K562 (cell line): ENCODE results near the gene LPXN. TPM values are rescaled to one million over a fixed set of nuclear protein-coding genes. Genes with fewer than 3 reads are reported as not detected.

Experiments used
- ATF3 ChIP-seq, 2 experiments: fragments of 450-650 bp in 1 of 2; sonication (generic) in 1 of 2; formaldehyde crosslinking in 1 of 2; IDR thresholded peaks in 1 of 2; conservative IDR thresholded peaks in 1 of 2; 2 replicates each; pipeline versions ENCODE4 v1.6.1 to v1.8.1; 2016 to 2023; ENCODE audit warnings: mild to moderate bottlenecking in 2 of 2, moderate library complexity in 2 of 2, inconsistent platforms in 1 of 2, missing genetic modification reagents in 1 of 2
- BRD4 ChIP-seq: fragments of 200-600 bp; sonication (generic); IDR thresholded peaks from 2 replicates; pipeline ENCODE4 v1.6.1; 2017; ENCODE audit warnings: inconsistent platforms
- E2F8 ChIP-seq: fragments of 450-650 bp; IDR thresholded peaks from 2 replicates; pipeline ENCODE4 v1.7.1; 2018; ENCODE audit warnings: mild to moderate bottlenecking, low read depth; ENCODE audit not compliant: partially characterized antibody
- L3MBTL2 ChIP-seq: fragments of 450-650 bp; IDR thresholded peaks from 2 replicates; pipeline ENCODE4 v1.6.1; 2016; ENCODE audit warnings: mild to moderate bottlenecking, moderate library complexity
- LCOR ChIP-seq: sonication (generic); formaldehyde crosslinking; IDR thresholded peaks from 2 replicates; pipeline ENCODE4 v1.8.0; 2022; ENCODE audit warnings: mild to moderate bottlenecking, missing genetic modification reagents
- RREB1 ChIP-seq: fragments of 250-450 bp; sonication (Bioruptor Pico); IDR thresholded peaks from 2 replicates; pipeline ENCODE4 v1.4.0; 2020
- TRIM25 ChIP-seq: fragments of 450-650 bp; IDR thresholded peaks from 2 replicates; pipeline ENCODE4 v1.7.0; 2016; ENCODE audit warnings: borderline replicate concordance
- ZBTB11 ChIP-seq, 3 experiments: fragments of 200-800 bp in 1 of 3; fragments of 250-450 bp in 1 of 3; fragments of 450-650 bp in 1 of 3; sonication (Bioruptor Pico) in 1 of 3; sonication (Bioruptor generic) in 1 of 3; formaldehyde crosslinking in 1 of 3; IDR thresholded peaks; 2 replicates each; pipeline versions ENCODE4 v1.6.1 to v1.8.0; 2016 to 2022; ENCODE audit warnings: mild to moderate bottlenecking in 2 of 3, missing genetic modification characterization in 2 of 3, missing compliant biosample characterization in 1 of 3, moderate library complexity in 1 of 3
- ZFX ChIP-seq: sonication (generic); formaldehyde crosslinking; IDR thresholded peaks from 2 replicates; pipeline ENCODE4 v1.8.0; 2022; ENCODE audit warnings: mild to moderate bottlenecking, missing genetic modification reagents, moderate library complexity
- polyA plus RNA-seq, 8 experiments: library from polyadenylated mRNA; depleted of rRNA in 4 of 8; stranded (reverse) in 5 of 8; unstranded in 3 of 8; fragments of >200 nt; fragmentation: Nextera tagmentation in 2 of 8; fragmentation: Illumina TruSeq in 1 of 8; extraction: Ambion mirVana in 2 of 8; extraction: Trizol in 1 of 8; gene quantifications; 2 replicates each; pipeline versions ENCODE4 v1.2.1 to v1.2.3, GENCODE V29; 2011 to 2014; ENCODE audit warnings: inconsistent platforms in 1 of 8, missing spikeins in 1 of 8
- total RNA-seq, 7 experiments: library from RNA; depleted of rRNA in 6 of 7; stranded (reverse); fragments of >200 nt in 6 of 7; fragmentation: Illumina TruSeq in 2 of 7; extraction: Trizol in 2 of 7; gene quantifications; 2 replicates each; pipeline versions ENCODE4 v1.2.1 to v1.2.3, GENCODE V29; 2011 to 2021; ENCODE audit warnings: low replicate concordance in 1 of 7

The LPXN gene
- total and polyA plus RNA-seq, 9 of the 15 experiments (the other 6 are each of a cell fraction or from before 2014, with no cell fraction given) = 0.73 to 3.1 (median 2.0) TPM

GRCh38 chr11:58578136-58578634, 2.5 kb upstream of the LPXN start (continued):
- TF ChIP-seq TRIM25 = no peak
- peak; percentile 70 for TF ChIP-seq ZFX
- TF ChIP-seq E2F8 = peak; percentile 71
- peak; percentile 91; the same call in 1 of the 2 replicates for TF ChIP-seq BRD4
- TF ChIP-seq ATF3 (IDR thresholded peaks at IDR 0.05) = peak; percentile 28; the same call in 1 of the 2 replicates
- peak; percentile 69 for TF ChIP-seq ATF3 (CRISPR knock-in tag; conservative IDR thresholded peaks at IDR 0.05)
- 0 out of 2 replicates have a peak, but pooled peaks have one; percentile 41 for TF ChIP-seq LCOR
- TF ChIP-seq L3MBTL2 = peak; percentile 21; the same call in 1 of the 2 replicates
- TF ChIP-seq ZBTB11 (CRISPR knock-in tag; IDR thresholded peaks at IDR 0.05) = peak in 1 of 3 experiments; percentile 70; a peak in 1 of 6 replicates
- 0 out of 2 replicates have a peak, but pooled peaks have one; percentile 30 for TF ChIP-seq RREB1 (CRISPR knock-in tag)
